NOMO-1 treated with dmso at 0.1 percent for 144 hours (cell line): Measurements from ENCODE around the gene TRPM8.
"Not testable (repeated sequence)": the region's sequence is repeated elsewhere in the genome, so short reads cannot be mapped to it uniquely, and the experiment has no call there.

ENCODE experiments used
- DNase-seq: peaks from one replicate; lab custom pipeline; 2025; ENCODE audit not compliant: unreplicated experiment; lab: John Stamatoyannopoulos, UW

The TRPM8 gene

DNA sequence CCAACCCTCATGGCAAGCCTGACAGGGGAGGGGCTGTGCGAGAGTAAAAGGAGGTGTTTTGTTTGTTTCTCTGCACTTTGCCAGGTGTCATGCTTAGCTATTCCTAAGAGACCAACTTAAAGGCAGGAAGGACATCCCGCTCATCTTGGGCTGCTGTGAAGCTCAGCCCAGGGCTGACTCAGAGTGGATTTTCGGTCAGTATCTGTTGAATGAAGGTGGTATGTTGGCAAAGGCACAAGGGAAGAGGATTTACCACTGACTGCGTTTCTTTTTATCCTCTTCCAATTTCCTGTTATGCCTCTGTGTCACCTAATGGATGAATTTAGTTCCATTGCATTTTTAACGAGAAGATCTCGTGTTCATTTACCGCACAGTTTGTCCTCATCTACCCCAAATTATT lies 18.9 kb downstream of the TRPM8 start:
- no peak for DNase-seq

DNA sequence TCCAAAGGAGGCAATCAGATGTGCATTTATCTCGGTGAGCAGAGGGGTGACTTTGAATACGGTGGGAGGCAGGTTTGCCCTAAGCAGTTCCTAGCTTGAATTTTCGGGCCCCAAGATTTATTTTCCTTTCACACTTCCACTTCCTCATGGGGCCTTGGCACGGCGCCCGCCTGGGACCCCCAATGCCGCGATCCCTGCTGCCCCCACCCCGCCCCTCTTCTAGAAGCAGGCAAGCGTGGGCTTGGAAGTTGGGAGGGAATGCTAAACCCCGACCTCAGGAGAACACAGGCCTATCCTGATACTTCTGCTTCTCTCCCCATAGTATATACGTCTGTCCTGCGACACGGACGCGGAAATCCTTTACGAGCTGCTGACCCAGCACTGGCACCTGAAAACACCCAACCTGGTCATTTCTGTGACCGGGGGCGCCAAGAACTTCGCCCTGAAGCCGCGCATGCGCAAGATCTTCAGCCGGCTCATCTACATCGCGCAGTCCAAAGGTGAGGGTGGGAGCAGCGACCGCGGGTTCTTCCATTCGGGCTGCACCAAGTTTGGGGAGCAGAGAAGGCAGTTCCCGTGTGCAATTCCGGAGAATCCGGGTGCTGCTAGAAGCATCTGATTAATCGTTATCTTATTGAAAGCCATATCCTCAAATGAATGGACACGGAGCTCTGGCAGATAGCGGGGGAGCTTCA lies 21.6 kb downstream of the TRPM8 start:
- DNase-seq = no peak

DNA sequence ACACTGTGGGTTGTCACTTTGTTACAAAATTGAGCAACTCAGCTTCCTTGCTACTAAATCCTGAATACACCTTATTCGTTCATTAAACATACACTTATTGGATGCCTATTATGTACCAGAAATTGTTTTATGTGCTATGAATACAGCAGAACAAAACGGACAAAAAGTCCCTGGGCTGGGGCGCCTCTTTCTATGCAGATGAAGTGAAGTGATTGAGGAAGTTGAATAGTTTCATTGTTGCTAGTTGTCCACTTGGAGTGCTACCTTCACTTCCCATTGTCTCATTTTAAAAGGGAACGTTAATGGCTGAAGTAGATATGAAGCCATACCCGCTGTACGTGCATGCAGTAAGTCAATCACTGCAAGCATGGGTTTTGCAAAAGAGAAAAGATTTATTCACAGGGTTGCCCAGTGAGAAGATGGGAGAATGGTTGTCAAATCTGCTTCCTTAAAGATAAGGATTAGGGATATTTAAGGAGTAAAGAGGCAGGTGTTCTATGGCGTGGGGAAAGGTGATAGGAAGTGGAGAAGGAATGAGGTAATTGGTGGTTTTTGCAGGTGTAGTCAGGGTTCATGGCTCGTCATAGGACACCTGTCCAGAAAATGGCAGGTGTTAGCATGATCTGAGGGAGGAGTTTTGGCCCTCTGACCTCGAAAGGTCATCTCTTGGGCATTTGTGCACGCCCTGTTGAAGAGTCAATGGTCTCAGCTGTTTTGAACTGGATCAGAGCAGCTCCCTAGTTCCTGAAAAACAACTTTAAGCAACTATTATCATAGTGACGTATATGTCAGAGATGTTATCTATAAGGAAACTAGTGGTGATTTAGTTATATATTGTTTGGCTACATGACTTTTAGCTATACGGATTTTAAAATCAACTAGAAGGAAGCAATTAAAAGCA lies 23.5 kb downstream of the TRPM8 start:
- peak; percentile 31 for DNase-seq

DNA sequence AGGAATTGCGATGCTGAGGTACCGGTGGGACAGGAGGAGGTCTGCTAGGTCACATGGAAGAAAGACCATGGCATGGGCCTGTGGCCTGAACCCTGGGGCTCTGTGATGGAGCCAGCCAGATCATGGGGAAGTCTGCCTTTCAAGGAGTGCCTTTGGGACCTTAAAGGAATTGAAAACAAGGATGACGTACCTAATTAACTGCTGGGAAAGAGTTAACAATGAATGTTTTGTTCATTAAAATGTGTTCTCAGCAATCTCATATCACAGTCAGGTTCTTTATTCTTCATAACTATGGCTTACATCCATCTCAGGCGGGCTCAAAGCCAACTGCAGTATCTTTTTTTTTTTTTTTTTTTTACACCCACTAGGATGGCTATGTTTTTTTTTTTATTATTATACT lies 25.6 kb downstream of the TRPM8 start:
- DNase-seq = no peak

DNA sequence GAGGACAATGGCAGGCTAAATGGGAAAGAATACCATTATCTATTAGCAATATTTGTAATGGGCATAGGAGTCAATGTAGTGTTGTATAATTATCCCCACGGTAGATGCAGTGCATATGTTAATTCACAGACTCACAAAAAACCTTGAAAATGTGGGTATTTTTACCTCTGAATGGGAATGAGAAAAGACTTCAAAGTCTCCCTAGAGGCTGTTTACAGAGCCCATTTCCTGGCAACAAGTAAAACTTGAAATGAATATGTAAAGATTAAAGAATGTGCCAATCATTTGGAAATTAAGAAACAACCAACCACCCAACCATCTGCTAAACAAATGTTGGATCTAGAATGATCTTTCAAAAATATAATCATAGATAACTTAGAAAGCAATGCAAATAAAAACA lies 27.1 kb downstream of the TRPM8 start:
- no peak for DNase-seq

DNA sequence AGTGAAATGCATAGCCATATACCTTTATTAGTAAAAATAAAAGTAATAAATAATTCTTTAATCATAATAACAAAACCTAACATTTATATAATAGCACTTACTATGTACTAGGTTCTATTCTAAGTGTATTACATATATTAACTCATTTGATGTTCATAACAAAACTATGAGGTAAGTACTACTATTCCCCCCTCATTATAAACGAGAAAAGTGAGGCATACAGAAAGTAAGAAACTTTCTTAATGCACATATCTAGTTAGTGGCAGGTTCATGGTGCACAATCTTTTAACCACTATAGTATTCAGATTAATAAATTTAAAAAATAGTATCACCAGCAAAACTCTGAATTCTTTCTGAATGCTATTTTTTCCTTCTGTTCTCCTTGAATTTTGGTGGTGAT lies 27.5 kb downstream of the TRPM8 start:
- no peak for DNase-seq

DNA sequence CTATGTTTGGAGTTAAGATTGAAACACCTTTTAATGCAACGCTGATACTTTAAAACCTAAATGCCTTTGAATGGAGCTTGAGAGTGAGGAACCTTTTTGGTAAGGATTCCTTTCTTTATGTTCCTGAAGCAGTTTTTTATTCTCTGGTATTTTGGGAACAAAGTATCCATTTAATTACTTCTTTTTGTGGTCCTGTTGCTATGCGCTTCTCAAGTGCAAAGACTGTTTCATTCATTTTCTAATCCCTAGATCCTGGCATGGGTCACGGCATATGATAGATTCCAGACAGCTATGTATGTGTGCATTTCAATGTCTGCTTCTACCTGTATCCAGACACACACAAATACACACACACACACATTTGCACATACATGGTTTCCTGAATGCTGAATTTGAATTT lies 28.0 kb downstream of the TRPM8 start:
- no peak for DNase-seq

DNA sequence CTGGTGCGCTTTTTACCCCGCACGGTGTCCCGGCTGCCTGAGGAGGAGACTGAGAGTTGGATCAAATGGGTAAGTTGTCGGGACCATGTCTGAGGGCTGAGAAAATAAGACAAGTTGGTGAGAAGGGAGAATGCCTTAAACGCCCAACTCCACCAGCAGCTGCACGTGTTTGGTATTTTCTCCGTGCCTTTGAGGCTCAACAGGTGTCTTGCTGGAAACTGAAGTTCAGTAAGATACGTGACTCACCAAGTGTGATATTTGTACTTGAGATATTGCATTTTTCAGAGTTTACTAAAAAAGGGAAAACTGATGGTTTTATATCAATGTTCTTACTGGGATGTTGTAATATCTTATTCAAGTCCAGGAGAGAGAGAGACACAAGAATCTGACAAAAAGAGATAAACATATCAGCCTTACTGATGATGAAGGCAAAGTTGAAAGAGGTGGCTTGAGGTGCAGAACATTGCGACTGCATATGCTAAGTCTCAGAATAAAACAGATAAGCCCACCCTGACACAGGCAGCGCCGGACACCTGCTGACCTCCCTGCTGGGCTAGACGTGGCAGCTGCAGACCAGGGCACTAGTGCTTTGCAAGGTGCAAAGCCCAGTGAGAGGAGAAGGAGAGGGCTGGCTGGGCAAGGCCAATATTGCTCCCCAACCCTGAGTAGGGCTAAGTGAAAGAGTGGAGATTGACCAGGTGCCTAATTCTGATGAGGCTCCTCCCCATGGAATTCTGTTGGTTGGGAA lies 33.1 kb downstream of the TRPM8 start:
- DNase-seq = no peak

DNA sequence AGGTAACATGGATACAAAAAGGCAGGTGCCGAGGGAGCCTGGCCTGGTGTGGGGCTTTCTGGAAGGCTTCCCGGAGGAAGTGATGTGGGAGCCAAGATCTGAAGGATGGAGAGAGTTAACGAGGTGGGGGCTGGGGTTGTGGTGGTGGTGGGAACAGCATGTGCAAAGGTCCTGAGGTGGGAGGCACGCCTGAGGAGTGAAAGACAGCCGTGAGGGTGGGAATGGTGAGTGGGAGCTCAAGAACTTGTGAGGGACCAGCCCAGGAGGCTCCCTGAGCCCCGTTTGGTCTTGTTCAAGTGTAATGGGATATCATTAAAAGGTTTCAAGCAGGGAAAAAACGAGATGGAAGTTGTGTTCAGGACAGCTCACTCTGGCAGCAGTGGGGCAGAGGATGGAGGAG lies 35.2 kb downstream of the TRPM8 start:
- DNase-seq = no peak

DNA sequence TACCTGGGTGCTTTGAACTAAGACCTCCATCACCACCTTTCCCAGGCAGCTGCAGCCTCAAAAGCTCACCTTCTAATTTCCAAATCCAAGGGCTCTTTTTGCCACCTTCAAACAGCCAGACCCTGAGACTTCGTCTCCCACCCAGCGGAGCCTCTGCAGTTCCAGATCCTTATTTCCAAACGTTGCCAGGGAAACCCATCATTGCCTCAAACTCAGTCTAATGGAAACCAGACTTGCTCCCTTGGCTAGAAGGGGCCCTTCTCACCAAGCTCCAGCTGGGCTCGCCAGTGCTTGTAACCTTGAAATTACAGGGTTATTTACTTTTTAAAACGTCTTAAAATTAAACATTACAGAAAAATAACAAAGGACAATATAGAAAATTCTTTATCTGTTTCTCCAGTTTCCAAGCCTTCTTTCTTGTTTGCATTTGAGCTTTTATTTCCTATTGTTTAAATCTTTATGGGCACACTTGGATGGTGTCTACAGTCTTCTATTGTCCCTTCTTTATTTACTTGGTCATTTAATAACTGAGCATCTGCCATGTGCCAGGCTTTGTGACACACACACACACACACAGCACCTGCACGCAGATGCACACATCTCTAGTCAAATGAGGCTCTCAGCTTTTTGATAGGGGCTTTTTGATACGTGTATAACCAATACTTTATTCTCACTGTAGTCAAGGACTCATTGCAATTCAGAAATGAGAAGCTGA lies 36.1 kb downstream of the TRPM8 start:
- no peak for DNase-seq

DNA sequence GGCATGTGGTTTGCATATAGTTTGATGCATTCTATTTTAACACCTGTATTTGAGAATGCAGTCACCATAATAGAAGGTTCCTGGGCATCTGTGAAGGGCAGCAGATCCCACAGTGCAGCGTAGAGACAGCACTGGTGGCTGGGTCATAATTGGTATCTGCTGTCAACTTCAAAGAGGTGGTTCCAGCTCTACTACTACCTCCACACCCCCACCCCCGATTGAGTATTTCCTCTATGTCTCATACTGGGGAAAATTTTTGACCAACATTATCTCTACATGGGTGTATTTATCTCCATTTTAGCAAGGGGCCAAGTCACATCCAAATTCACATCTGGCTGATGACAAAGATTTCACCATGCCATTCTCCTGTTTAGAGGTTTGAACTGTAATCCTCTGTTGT lies 43.0 kb downstream of the TRPM8 start:
- no peak for DNase-seq

DNA sequence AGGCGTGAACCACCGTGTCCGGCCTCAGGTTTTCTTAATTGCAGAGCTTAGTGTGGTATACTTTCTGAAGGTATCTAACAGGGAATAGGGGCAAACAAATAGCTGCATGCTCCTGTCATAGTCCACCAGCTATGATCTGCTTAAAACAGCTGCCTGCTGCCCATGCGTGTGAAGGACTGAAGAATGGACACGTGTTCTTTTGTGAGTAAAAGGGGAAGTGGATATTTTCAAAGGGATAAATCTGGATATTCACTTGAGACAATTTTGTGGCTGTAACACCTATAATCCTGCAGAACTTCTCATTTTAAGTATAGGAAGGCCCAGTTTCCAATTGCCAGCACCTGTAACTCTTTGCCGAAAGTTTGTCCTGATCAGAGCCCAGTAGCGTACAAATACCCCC lies 44.7 kb downstream of the TRPM8 start:
- no peak for DNase-seq

DNA sequence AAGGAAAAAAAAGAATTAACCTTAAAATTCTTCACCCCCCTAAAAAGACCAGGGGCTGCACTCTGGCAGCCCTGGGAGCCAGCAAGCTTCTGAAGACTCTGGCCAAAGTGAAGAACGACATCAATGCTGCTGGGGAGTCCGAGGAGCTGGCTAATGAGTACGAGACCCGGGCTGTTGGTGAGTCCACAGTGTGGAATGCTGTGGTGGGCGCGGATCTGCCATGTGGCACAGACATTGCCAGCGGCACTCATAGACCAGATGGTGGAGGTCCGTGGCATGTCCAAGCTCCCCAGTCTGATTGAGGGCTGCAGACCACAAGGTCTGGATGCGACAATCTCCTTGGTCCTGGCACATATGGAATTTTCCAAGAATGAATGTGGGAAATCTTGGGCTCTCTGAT lies 47.4 kb downstream of the TRPM8 start:
- DNase-seq = no peak

DNA sequence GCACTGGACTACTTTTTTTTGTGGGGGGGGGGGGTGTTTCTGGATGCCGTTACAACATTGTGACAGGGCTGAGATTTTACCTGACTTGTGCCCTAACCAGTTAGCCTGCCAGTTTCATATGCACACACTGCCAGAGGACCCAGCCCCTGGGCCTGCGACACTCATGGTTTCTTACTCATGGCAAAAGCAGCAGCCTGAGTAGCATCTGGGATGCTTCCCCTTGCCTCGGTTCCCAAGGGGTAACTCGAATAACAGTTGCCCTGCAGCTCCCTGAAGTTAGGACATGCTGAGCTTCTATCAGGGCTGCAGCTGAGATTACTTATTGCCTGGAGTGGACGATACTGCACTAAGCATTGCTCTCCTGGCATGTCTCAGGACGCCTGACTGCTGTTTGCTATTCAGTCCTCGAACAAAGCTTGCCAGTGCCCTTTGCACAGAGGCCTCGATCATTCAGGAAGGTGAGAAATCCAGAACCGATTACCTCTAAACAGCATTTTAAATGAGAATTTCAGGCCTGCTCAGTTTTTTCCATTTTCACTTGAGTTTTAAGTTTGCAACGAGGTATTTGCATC lies 47.9 kb downstream of the TRPM8 start:
- DNase-seq = no peak

DNA sequence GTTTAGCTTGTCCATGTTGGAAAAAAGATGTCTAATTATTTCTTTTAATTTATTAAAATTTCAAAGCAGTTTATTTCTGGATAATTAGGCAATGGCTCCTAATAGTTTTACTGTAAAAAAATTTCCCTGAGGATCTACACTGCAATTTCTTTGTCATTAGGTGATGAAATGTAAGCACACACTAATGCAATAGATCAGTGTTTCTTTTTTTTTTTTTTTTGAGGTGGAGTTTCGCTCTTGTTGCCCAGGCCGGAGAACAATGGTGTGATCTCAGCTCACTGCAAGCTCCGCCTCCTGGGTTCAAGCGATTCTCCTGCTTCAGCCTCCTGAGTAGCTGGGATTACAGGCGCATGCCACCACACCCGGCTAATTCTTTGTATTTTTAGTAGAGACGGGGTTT lies 48.5 kb downstream of the TRPM8 start:
- not testable (repeated sequence) for DNase-seq

DNA sequence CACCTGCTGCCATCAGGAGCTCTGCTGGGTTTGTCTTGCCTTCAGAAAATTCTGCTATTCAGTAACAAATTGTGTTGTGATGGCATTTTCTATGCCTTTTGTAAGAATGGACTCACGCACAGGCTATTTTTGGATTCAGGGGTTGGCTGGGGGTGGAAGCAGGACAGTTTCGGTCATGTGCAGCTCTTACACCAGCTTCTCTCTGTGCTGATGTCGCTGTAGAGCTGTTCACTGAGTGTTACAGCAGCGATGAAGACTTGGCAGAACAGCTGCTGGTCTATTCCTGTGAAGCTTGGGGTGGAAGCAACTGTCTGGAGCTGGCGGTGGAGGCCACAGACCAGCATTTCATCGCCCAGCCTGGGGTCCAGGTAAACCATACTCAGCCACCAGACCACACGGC lies 49.2 kb downstream of the TRPM8 start:
- DNase-seq = peak; percentile 79

DNA sequence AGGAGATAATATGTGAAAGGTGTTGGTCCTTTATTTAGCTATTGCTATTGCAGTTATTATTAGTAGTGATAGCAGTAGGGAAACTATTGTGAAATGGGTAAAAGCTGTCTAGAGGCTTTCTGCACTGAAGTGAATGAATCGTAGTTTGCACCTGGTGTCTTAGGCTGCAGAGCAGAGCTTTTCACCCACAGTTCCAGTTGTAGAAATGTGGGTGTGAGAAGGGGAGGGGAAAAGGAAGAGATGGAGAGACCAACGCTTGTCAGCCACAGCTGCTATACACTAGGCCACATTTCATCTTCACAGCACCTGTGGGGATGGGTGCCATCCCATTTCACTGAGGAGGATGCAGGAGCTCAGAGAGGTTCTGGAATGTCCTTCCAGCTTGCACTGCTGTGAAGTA lies 50.0 kb downstream of the TRPM8 start:
- DNase-seq = no peak

DNA sequence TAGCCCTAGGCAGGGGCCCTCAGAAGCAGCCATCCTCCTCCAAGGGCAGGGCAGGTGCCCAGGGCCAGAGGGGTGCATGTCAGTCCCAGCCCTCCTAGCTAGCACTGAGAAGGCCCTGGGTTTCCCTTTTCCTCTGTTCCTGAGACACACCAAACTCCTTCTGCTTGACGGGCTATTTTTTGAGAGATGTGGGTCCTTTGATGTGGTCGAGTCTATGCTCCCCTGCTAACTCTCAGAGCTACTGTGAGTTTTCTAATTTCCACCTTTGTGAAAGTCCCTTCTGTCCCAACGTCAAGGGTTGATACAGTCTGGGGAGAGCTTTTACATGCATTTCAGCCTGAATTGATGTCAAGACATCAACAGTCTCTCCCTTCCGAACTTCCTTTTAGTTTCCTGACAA lies 51.4 kb downstream of the TRPM8 start:
- DNase-seq = no peak

DNA sequence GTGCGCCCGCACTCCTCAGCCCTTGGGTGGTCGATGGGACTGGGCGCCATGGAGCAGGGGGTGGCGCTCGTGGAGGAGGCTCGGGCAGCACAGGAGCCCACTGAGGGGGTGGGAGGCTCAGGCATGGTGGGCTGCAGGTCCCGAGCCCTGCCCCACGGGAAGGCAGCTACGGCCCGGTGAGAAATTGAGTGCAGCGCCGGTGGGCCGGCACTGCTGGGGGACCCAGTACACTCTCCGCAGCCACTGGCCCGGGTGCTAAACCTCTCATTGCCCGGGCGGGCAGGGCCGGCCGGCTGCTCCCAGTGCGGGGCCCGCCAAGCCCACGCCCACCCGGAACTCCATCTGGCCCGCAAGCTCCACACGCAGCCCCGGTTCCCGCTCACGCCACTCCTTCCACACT lies 55.3 kb downstream of the TRPM8 start:
- DNase-seq = not testable (repeated sequence)

DNA sequence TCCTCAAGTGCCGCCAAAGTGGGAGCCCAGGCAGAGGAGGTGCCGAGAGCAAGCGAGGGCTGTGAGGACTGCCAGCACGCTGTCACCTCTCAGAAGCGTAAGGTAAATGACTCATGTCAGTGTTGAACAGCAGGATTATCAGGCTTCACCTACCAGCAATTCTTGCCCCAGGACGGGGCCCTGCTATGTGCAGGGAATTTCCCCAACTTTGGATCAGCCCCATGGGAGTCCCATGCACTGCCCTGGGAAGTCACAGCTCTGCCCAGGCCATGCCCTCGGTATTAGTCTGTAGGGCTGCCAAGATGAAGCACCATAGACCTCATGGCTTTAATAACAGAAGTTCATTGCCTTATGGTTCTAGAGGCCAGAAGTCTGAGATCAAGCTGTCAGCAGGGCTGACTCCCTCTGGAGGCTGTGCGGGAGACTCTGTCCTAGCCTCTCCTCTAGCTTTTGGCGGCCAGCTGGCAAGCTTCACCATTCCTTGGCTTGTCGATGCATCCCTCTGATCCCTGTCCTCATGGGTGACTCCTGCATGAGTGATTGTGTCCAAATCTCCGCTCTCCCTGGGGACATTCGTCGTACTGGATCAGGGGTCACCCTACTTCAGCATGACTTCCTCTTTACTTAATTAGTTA lies 55.9 kb downstream of the TRPM8 start:
- DNase-seq = no peak
